ENCODE results near the gene FAM131B. TPM values are rescaled to one million over a fixed set of nuclear protein-coding genes. Genes with fewer than 3 reads are reported as not detected.

The FAM131B gene
- total RNA-seq: 3.9 and 13.2 TPM in 2 replicates

GRCh38 chr7:143362131-143363015 lies at the start of gene FAM131B:
Gene FAM131B (minus strand): TSS chr7:143362713. CDS start chr7:143362603, 110 bp downstream.

GRCh38 chr7:143408686-143409561 lies 46.4 kb upstream of the FAM131B start, which contains the start of gene EPHA1:
Gene EPHA1 (minus strand): TSS chr7:143408856. CDS start chr7:143408805, 51 bp downstream.

GRCh38 chr7:143380646-143381426 lies 18.3 kb upstream of the FAM131B start, which contains the start of gene ZYX:
Gene ZYX (plus strand): TSS chr7:143381345. CDS start chr7:143381572, 227 bp downstream.

GRCh38 chr7:143315776-143316175 lies 46.7 kb downstream of the FAM131B start, which contains the start of gene CLCN1:
Gene CLCN1 (plus strand): TSS chr7:143316111. CDS start chr7:143316213, 102 bp downstream.

Other genes with a start within 250 kb of the FAM131B start
- not detected in 2 replicates for gene PIP, start 230.6 kb downstream of the FAM131B start, total RNA-seq
- gene TAS2R39, start 179.3 kb downstream of the FAM131B start, total RNA-seq: not detected in 2 replicates
- gene TAS2R40, start 140.7 kb downstream of the FAM131B start, total RNA-seq: not detected in 2 replicates
- gene GSTK1, start 99.3 kb downstream of the FAM131B start, total RNA-seq: 106 and 155 TPM in 2 replicates
- 0.50 TPM in 1 of 2 replicates, not detected in the other for gene TMEM139, start 77.8 kb downstream of the FAM131B start, total RNA-seq
- gene CASP2, start 74.4 kb downstream of the FAM131B start, total RNA-seq: 12.9 and 14.4 TPM in 2 replicates
- not detected in 2 replicates for gene CLCN1, start 46.6 kb downstream of the FAM131B start, total RNA-seq
- 70.0 and 70.3 TPM in 2 replicates for gene ZYX, start 18.6 kb upstream of the FAM131B start, total RNA-seq
- gene EPHA1, start 46.1 kb upstream of the FAM131B start, total RNA-seq: under 0.01 and 0.15 TPM in 2 replicates
- gene TAS2R60, start 80.7 kb upstream of the FAM131B start, total RNA-seq: 0.15 TPM in 1 of 2 replicates, not detected in the other
- gene TAS2R41, start 115.2 kb upstream of the FAM131B start, total RNA-seq: 0.17 TPM in 1 of 2 replicates, not detected in the other
- gene CTAGE15, start 209.1 kb upstream of the FAM131B start, total RNA-seq: not detected in 2 replicates

Measured in smooth muscle cell of trachea (primary cell).